ENCODE results near the gene ARFGEF2. TPM values are rescaled to one million over a fixed set of nuclear protein-coding genes. Genes with fewer than 3 reads are reported as not detected.

The ARFGEF2 gene
- total RNA-seq, 1 experiment from 2014 or later = 20.9 TPM

GRCh38 chr20:48951041-48951440 is 29.5 kb downstream of the ARFGEF2 start:
- H3K4me1 Mint-ChIP-seq = peaks cover 7% of the 10 kb centered on the region; the same call in 1 of the 2 replicates
- H3K4me3 Mint-ChIP-seq = no peak overlapping the region
- POLR2A ChIA-PET = no interaction called here
- no peak for DNase-seq (ENCODE audit: low spot score)
- H3K36me3 Mint-ChIP-seq = peaks cover 42% of the 10 kb centered on the region
- CTCF ChIA-PET = no interaction called here
- TF ChIP-seq CREB1 (CRISPR knock-in tag; IDR thresholded peaks at IDR 0.05) = no peak
- TF ChIP-seq SMAD3 (CRISPR knock-in tag; IDR thresholded peaks at IDR 0.05; ENCODE audit: borderline replicate concordance) = no peak
- no peak for TF ChIP-seq TEAD1 (CRISPR knock-in tag; IDR thresholded peaks at IDR 0.05)
- TF ChIP-seq PREB (CRISPR knock-in tag; IDR thresholded peaks at IDR 0.05; ENCODE audit: borderline replicate concordance) = no peak
- no peaks in the 10 kb centered on the region for H3K27me3 Mint-ChIP-seq (ENCODE audit: low read depth)
- H3K9me3 Mint-ChIP-seq = no peaks in the 10 kb centered on the region
- ATAC-seq = no peak
- no peak overlapping the region for H3K27ac Mint-ChIP-seq

- ATAC-seq = no peak
Measured at GRCh38 chr20:48951646-48952045, 30.1 kb downstream of the ARFGEF2 start.

More at GRCh38 chr20:48951646-48952045, 30.1 kb downstream of the ARFGEF2 start:
- TF ChIP-seq ZMAT4 (CRISPR knock-in tag; IDR thresholded peaks at IDR 0.05) = no peak
- TF ChIP-seq E2F1 (CRISPR knock-in tag; IDR thresholded peaks at IDR 0.05) = no peak
- TF ChIP-seq ATF1 (CRISPR knock-in tag; IDR thresholded peaks at IDR 0.05) = no peak
- TF ChIP-seq ZNF317 (CRISPR knock-in tag; IDR thresholded peaks at IDR 0.05; ENCODE audit: borderline replicate concordance, low read depth) = no peak
- TF ChIP-seq NFYB (CRISPR knock-in tag; conservative IDR thresholded peaks at IDR 0.05; ENCODE audit: low read depth) = no peak
- no peak for TF ChIP-seq NFE2L1 (CRISPR knock-in tag; IDR thresholded peaks at IDR 0.05)
- TF ChIP-seq CREM (CRISPR knock-in tag; IDR thresholded peaks at IDR 0.05) = no peak
- TF ChIP-seq MLX (CRISPR knock-in tag; IDR thresholded peaks at IDR 0.05) = no peak
- no peak for TF ChIP-seq AFF4 (CRISPR knock-in tag; IDR thresholded peaks at IDR 0.05; ENCODE audit: borderline replicate concordance)
- no peak for TF ChIP-seq ZSCAN18 (CRISPR knock-in tag; IDR thresholded peaks at IDR 0.05)
- no peak for TF ChIP-seq ZNF512 (CRISPR knock-in tag; IDR thresholded peaks at IDR 0.05; ENCODE audit: borderline replicate concordance)
- TF ChIP-seq ZNF532 (CRISPR knock-in tag; IDR thresholded peaks at IDR 0.05; ENCODE audit: borderline replicate concordance) = no peak
- Mint-ChIP-seq H3K36me3 (peaks cover 48% of the 10 kb centered on the region), H3K27ac (no peak overlapping the region), H3K27me3 (ENCODE audit: low read depth) (no peaks in the 10 kb centered on the region), H3K4me1 (peaks cover 7% of the 10 kb centered on the region; the same call in 1 of the 2 replicates), H3K9me3 (no peaks in the 10 kb centered on the region), H3K4me3 (no peak overlapping the region)
- no peak for DNase-seq (ENCODE audit: low spot score)
- ChIA-PET POLR2A (no interaction called here), CTCF (no interaction called here)

Data from WTC11 (cell line).